Ammon's horn (tissue), 1 donor: ENCODE data around the gene IFFO2.

ENCODE experiments used
- DNase-seq: peaks from one replicate; pipeline ENCODE4 v3.0.0-alpha.2; 2016; ENCODE audit warnings: low spot score

IFFO2 gene

DNA sequence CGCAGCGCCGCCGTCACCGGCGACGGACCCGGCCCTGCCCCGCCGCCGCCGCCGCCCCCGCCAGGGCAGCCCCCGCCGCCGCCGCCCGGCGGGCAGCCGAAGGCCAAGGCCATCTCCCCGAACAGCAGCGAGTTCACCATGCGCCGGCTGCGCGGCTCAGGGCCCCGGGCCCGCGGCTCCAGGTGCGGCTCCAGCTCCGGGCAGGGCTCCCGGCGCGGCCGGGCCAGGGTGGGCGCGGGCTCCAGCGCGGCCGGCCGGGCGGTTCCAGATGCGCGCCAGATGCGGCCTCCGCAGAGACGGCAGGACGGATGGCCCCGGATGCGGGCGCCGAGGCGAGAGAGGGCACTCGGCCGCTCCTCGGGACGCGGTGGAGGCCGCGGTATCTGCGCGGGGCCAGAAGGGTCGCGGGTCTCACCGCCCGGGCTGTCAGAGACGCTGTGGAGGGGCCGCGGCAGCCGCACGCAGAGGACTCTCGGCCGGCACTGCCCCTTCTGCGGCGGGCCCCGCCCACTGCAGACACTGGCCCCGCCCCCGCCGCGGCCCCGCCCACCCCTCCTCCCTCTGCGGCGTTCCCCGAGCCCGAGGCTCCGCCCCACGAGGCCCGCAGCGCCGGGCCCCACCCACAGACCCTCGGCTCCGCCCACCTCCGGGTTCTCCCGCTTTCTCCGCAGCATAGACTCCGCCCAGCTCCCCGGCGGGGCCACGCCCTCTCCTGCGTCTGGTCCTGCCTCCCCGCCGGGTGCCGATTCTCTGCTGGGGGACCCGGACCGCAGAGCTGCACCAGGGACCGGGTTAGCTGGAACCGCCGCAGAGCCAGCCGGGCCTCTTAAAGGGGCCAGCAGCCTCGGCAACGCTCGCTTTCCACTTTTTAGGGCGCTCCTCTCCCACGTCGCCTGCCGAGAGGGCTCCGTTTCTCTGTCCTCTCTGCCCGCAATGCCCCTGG lies at the start of gene IFFO2:
IFFO2 (minus strand) TSS at position 484 of the 943 bp plus-strand sequence; CDS start at position 140, 344 bp downstream.
- peak; percentile 98 for DNase-seq

DNA sequence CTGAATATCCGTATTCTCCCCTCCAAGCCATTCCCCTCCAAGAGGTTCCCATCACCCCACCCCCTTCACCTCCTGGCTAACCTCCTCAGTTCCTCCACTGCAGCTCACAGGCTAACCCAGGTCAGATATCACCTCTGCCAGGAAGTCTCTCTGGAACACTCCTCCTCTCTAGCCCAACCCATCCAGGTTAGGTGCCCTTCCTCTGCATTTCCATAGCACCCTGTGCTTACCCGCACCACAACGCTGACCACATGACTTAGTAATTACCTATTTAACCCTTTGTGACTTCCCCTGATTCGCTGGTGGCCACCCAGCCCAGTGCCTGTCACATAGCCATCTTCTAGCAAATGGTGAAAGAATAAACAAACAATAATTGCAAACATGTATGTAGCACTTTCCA lies 49.5 kb upstream of the IFFO2 start:
- no peak for DNase-seq

DNA sequence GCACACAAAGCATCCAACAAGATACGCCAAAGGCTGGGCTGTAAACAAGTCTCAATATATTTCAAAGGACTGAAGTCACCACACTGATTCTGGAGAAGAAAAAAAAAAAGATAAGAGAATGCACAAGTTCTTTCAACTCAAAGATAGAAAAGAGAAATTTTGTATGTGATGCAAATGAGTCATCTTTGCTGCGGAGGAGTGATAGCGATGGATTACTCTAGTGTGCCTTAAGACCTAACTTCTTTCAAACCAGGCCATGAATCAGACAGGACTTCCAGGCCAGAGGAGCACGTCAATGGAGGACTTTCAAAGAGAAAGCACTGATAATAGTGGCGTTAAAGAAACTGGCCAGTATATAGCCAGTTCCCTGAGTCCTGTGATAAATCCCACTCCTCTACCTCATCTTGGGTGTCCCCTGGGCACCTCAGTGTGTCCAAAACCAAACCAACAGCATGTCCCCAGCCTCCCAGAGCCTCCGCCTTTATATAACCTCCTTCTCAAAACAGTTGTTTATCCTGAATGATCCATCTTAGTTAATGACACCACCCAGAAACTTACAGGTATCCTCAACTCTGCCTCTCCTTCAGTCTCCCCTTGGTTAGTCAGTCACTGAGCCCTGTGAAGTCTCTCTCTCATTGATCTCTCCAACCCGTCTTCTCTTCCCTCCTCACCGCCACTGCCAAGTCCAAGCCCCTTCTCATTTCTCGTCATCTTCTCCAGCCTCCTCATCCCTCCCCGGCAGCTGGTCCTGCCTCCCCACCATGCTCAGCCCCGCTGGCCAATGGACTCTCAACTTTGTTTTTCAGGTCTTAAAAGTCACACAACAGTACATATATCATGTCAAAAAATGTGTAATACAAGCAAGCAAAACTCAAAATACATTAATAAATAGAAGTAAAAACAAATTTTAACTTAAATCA lies 47.2 kb upstream of the IFFO2 start:
- DNase-seq, result no peak

DNA sequence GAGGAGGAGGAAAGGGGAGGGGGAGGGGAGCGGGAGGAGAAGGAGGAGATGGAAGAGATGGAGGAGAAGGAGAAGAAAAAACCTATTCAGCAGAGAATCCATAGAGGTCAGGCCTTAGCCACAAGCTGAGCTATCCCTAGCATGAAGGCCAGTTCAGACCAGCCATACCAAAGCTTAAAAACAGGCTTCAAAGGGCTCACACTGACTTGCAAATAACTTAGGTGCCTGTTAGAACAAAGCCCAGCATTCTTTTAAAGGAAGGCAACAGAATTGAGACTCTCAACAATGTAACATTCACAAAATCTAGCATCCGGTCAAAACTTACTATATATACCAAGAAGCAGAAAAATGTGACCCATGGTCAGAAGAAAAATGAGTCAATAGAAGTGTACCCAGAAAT lies 43.6 kb upstream of the IFFO2 start:
- DNase-seq, result no peak

DNA sequence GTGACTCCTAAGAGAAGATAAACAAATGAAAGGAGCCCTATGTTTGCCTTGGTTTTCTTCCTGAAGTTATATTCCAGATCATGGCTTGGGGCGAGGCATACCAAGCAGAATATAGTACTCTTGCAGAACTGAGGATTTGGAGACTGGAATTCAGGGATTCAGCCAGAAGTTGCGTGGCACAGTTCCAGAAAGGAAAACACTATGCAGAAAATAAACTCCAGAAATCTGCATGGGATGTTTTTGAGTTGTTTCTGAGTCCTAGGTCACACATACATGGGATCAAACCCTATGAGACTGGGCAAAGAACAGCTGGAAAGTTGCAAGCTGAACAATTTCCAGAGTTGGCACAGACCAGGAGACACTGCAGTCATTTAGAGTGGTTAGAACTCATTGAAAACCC lies 42.9 kb upstream of the IFFO2 start:
- no peak for DNase-seq

DNA sequence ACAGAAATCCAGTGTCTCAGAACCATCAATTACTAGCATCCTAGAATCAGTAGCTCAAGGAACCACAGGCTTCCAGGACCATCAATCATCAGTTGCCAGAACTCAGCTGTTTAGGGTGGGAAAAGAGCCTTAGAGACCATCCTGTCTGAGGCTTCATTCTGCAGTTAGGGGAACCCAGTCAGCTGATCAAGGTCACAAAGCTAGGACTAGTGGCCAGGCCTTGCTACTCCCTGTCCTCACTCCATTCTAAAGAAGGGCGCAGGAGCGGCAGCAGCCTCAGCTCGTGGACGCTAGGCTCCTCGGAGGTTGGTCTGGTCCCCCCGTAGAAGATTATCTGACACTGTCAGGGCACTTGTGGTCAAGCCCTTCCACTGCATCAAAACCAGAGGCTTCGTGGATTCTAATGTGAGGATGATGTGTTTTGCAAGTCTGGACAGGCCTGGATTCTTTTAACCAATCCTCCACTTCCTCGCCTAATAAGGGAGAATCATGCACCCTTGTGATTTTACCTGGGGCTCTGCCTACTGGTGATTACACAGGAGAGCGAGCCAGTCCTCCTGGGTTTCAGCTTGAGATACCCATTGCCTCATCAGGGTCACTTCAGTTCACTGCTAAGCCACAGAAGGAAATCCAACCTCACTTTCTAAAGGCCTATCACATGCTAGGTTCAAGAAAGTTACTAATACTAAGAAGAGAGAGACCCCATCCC lies 41.7 kb upstream of the IFFO2 start:
- DNase-seq, result no peak

DNA sequence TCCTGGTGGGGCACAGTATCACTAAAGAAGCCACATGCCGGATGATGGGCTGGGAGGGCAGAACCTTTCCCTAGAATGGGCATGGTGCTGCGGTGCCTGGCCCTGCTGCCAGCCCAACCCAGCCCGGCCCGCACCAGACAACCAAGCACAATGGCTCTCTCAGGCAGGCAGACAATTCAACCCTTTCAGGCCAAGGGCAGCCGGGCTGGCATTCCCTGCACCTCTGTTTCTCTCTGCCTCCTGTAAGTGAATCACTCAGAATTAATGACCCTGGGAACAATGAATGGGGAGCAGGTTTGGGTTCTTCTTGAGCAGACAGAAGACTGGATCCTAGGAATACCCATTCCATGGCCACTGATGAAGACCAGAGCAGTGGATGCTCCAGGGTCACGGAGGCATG lies 41.0 kb upstream of the IFFO2 start:
- peak; percentile 89 for DNase-seq

DNA sequence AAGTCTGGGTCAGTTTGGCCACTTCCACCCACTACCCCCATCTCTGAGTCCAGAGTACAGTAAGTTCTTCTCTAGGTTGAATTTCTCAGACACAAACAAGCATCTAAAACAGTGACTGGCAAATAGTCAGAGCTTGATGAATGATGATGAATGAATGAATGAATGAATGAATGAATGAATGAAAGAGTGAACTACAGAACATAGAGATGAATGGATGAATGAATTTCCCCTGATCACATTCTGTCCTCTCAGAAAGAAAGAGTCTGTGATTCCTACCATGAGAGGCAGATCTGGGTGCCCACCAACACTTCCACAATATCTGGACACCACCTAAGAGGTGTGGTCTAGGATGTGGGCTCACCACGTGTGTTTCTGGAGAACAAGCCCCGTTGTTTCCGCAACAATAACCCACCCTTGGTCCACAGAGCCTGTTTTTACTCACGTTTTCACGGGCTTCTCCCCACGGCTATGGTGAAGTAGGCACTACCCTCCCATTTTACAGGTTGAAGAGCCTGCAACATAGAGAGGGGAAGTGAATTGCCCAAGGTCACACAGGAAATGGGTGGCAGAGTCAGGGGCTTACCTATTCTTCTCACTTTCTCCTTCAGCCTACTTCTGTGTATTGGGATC lies 40.2 kb upstream of the IFFO2 start:
- DNase-seq, result no peak

DNA sequence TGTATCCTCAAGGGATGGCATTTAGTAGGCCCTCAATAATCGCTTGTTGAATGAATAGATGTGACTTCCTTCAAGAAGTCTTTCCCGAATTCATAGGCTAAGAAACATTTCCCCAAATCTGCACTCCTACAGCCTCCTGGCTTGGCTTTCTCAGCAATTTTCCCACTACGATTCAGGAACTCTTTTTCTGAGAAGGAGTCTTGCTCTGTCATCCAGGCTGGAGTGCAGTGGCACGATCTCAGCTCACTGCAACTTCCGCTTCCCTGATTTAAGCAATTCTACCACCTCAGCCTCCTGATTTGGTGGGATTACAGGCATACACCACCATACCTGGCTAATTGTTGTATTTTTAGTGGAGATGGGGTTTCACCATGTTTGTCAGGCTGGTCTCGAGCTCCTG lies 37.9 kb upstream of the IFFO2 start:
- DNase-seq, result no peak

DNA sequence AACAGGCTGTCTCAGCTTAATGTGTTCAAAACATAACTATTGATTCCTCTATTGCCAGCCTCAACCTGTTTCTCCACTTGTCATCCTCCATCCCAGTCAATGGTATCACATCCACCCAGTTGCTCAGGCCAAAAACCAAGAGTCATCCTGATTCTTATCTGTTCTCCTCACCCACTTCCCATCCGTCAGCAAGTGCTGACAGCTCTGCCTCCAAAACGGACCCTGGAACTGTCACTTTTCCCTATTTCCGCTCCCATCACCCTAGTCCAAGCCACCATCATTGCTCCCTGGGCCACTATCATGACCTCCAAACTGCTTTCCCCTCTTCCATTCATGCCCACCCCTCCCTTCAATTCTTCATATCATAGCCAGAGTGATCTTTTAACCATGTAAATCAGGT lies 36.2 kb upstream of the IFFO2 start:
- no peak for DNase-seq

DNA sequence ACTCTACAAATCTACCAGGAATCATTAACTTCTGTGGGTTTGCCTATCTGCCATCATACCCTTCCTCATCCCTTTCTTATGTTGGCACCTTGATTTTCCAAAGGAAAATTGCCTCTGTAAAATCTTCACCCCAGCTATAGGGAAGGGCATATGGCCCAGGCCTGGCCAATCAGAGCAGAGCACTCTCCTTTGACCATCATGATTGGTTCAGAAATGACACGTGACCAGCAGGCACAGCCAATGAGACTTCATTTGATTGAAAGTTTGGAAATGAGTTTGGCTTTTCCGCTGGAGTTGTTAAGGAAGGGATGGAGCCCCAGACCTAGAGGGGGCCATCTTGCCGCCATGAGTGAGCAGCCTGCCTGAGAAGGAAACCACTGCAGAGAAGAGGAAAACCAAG lies 35.1 kb upstream of the IFFO2 start:
- DNase-seq, result no peak

DNA sequence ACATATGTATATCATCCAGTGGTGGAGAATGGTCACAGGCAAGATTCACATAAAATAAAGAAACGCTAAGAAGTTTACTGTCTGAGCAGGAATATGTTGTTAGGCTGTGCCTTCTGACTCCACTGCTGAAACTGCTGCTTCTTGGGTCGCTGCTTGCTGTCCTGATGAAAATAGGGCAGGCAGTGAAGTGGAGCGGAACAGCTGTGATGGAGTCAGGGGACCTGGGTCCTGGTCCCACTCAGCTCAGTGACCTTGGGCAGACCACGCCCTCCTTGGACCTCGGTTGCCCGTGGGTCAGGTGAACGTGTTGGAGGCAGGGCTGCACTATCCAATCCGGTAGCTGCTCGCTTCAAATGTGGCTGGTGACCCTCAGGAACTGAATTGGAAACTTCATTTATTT lies 33.4 kb upstream of the IFFO2 start:
- no peak for DNase-seq

DNA sequence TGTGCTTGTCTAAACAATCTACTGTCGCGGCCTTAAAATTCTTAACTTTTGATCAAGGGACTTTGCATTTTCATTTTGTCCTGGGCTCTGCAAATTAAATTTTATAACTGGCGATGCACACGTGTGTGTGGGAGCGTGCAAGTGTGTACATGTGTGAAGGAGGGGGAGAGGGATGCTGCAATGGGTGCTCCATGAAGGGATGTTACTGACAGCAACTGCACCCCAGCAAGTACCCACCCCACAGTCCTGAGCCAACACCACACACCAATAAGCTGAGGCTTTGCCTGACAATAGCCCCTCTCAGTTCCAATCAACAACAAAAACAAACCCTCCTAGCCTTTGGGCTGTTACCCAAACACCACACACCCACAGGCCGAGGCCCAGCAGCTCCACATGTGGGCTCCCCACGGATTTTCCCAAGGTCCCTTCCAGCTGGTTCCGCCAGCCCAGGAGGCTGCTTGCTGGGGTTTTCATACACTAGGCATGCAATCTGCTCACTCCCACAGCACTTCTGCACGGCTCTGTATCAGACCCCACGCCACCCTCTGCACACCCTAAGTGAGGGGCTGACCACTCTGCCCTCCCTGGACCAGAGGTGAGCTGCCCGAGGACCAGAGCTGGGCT lies 32.8 kb upstream of the IFFO2 start:
- DNase-seq, result no peak

DNA sequence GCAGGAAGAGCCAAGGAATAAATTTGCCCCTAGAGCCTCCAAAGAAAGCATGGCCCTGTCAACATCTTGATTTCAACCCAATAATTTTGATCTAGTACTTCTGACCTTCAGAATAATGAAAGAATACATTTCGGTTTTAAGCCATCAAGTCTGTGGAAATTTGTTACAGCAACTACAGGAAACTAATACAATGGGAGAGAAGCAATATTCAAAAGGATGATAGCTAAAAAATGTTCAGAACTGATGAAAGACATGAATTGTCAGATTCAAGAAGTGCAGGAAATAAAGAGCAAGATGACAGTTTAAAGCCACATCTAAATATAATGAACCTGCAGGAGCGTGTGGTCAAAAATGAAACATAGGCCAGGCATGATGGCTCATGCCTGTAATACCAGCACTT lies 24.8 kb upstream of the IFFO2 start:
- DNase-seq, result no peak

DNA sequence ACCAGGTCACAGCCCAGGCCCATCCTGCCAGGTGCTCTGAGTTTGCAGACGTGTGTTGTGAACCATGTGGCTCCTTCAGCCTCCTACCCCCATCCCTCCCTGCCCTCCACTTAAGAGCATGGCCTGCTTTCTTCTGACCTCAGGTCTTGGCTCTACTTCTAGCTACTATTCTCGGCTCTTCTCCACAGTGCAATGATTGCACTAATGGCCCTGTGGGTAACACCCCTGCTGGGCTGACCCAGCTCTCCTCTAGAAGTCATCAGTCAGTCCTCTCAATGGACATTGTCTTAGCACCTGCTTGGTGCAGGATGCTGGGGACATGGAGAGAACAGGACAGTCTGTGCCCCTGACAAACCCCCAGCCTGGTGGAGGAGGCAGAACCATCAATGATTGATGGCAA lies 22.2 kb upstream of the IFFO2 start:
- DNase-seq, result no peak

DNA sequence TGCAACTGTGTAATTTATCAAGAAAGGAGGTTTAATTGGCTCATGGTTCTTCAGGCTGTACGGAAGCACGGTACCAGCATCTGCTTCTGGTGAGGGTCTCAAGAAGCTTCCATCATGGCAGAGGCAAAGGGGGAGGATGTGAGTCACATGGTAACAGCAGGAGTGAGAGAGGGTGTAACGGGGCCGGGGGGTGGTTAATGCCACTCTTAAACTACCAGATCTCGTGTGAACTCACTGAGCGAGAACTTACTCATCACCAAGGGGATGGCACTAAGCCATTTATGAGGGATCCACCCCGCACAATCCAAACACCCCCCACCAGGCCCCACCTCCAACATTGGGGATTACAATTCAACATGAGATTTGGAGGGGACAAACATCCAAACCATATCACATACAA lies 21.0 kb upstream of the IFFO2 start:
- no peak for DNase-seq

DNA sequence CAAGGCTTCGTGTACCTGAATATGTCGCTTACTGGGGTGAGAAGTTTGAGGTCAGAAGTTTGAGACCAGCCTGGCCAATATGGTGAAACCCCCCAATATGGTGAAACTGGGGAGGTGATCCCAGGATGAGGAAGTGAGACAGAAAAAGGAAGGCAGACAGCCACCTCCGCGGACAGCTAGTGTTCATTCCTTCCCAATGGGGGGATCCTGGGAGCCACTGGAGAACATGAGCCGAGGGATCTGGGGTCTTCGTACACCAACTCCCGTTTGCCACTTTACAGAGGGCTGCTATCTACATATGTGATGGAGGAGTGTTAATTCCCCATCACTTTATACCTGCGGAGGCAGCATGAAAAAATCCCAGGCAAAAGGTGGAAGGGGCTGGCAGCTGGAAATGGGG lies 19.6 kb upstream of the IFFO2 start:
- no peak for DNase-seq

DNA sequence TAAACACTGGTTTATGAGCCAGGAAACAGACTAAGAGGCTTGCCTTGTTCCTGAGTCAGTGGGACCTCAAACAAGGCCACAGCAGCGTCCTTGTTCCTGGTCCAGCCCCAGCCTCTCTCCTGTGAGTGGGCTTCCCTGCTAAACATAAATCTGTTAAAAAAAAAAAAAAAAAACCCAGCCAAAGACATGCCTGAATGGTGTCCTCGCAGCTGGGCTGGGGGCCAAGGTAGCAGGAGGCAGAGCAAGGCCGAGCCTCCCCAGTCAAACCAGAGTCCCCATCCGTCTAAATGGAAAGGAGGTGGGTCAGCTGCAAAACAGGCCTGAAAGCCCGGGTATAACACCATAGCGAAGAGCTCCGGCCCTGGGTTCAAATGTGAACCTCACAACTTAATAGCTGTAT lies 18.1 kb upstream of the IFFO2 start:
- no peak for DNase-seq

DNA sequence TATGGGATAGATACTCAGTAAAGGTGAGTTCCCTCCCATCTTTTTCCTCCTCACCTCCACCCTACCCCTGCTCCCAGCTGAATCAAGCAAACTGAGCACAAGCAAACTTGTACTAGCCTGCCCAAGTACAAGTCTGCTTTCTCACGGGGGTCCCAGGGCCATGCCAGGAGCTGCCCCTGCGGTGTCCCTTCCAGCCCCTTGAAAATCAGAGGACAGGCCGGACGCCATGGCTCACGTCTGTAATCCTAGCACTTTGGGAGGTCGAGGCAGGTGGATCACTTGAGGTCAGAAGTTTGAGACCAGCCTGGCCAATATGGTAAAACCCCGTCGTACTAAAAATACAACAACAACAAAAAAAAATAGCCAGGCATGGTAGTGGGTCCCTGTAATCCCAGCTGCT lies 17.5 kb upstream of the IFFO2 start:
- no peak for DNase-seq

DNA sequence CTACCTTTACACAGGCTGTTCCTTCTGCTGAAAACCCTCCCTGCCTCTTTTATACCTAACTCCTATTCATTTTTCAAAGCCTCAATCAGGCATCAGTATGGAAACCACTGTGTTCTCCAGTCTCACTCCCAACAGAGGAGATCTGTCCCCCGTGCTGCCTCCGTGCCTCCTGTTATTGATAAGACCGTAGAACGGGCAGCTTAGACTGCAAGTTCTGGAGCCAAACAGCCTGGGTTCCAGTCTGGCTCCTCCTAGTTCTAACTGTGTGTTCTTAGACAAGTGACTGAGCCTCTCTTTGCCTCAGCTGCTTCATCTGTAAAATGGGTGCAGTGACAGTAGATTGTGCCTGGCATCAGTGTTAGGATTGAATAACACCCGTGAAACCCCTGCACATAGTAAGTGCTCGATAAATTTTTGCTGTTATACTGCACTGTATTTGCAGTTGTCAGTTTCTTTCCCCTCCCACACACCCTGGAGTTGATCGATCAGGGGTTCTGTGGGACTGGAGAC lies 17.0 kb upstream of the IFFO2 start:
- no peak for DNase-seq

DNA sequence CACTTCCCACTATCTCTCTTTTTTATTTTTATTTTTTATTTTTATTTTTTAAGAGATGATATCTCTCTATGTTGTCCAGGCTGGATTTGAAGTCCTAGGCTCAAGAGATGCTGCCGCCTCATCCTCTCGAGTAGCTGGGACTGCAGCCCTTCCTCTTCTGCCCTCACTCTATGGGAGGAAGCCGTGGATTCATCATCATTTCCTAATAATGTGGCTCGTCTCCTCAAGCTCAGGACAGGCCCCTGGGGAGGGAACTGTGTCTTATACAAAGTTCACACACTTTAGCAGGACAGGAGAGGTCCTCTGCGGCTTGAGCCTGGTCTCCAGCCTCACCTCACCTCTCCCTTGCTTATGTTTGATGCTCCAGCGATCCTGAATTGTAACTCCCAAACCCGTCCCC lies 16.5 kb upstream of the IFFO2 start:
- DNase-seq, result no peak
